Stimulated activated CD8-positive, alpha-beta memory T cell treated with anti-CD3 and anti-CD28 coated beads, Interleukin-12 subunit alpha, Interleukin-12 subunit beta, amount 100 ng/mL, for 4 hours (primary cell): ENCODE data around the gene E2F6.
"Not testable (repeated sequence)": the region's sequence is repeated elsewhere in the genome, so short reads cannot be mapped to it uniquely, and the experiment has no call there.

Experiments used
- DNase-seq: peaks from one replicate; pipeline ENCODE4 v3.0.0-alpha.2; 2020; ENCODE audit warnings: low read depth

The E2F6 gene

GRCh38 chr2:11411768-11412448 is 54.1 kb downstream of the E2F6 start:
- DNase-seq, result no peak

DNA sequence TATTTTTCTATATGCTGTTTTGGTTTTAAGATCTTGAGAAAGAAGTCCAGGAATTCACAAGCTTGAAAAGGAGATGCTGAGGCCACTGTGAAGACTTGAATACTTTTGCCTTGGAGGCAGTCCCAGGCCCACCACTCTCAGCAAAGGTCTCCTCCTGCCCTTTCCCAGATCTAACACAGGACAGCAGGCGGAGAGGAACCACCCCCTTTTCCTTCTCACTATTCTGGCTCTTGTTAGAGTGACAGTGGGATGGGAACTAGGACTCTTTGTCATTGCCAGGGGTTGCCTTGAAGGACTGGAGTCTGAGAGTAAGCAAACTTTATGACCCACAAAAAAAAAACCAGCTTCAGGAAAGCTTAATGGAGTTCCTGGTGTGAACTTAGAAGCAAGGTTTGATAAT is 54.7 kb downstream of the E2F6 start:
- no peak for DNase-seq

- DNase-seq, result no peak
Observed at GRCh38 chr2:11410101-11410500, 55.9 kb downstream of the E2F6 start.

GRCh38 chr2:11409572-11409959 is 56.4 kb downstream of the E2F6 start:
- no peak for DNase-seq

GRCh38 chr2:11408959-11409571 is 56.9 kb downstream of the E2F6 start:
- no peak for DNase-seq

DNA sequence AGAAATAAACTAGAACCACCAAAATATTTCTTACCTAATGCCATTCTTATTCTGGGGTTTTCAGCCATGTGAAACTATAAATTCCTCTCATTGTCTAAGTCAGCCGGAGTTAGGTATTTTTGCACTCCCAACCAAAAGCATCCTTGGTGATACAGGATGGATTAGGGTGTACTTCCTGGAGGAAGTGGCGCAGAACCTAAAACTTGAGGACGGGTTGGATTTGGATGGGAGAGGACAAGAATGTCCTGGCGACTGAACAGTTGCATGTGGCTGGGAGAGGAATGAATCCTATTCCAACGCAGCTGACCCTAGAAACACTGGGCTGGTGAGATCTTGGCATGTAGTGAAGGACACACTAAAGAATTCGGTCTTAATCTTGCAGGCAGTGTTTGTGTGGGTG is 58.5 kb downstream of the E2F6 start:
- DNase-seq, result no peak

GRCh38 chr2:11406958-11407381 is 59.0 kb downstream of the E2F6 start:
- DNase-seq, result no peak

DNA sequence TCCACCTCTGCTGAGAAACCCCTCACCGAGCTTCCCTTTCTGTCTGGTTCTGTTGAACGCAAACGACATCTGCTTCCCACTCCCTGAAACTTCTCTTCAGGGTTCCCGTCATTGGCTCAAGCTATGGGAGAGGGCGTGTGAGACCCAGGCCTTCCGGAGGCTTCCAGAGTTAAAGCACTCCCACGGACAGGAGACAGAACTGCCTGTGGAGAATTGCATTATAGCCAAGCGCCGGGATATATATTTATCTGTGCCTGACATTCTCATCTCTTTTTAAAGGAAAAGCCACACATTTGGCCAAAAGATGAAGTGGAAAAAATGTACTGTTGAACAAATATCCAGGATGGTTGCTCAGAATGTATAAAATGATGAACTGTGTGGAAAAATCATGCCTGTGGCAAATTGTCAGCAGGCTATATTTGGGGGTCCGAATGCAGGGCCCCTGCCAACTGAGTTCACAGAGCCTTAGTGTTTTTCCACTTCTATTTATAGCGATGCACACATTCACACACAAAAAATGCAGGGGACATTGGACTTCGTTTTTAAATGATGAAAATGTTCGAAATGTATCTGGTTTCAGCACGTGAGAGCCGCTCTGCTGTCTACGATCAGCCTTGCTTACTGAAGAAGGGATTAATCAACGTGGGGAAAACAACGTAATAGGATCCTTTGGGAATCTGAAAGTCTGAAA is 59.5 kb downstream of the E2F6 start:
- no peak for DNase-seq

DNA sequence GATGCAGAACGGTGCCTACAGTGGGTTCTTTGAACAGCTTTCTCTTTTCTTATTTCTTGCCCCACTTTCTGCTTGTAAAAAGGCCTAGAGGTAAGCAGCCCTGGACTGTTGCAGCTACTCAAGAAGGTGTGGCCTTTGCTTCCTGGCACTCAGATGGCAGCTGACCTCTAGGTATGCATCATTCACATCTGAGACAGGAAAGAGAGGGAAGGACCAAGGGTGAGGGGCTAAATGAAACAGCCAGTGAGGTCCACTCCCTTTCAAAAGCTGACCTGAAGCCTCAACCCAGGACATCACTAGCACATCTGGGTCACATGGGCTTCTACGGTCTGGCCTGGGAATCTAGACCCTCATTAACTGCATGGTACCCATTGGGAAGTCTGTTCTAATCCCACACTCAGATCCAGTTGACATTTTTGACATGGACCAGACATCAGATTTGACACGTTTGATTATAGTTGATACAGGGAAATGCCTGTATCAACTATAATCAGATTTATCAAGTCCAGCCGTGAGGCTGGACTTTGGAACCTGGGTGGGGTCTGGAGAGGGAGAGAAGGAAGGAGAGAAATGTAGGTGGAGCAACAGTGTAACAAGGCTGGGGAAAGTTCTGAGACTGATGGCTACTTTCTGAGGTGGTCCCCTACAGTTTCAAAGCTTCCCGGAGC is 60.2 kb downstream of the E2F6 start:
- no peak for DNase-seq

DNA sequence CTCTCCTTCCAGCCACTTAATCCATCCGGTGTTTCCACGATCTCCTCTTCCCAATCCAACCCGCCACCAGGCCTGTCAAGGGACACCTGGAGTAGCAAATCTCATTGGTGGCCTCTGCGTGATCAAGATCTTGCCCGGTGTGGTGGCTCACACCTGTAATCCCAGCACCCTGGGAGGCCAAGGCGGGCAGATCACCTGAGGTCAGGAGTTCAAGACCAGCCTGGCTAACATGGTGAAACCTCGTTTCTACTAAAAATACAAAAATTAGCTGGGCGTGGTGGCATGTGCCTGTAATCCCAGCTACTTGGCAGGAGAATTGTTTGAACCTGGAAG is 60.9 kb downstream of the E2F6 start:
- not testable (repeated sequence) for DNase-seq

GRCh38 chr2:11404376-11405073 is 61.4 kb downstream of the E2F6 start:
- no peak for DNase-seq

- no peak for DNase-seq
Observed at GRCh38 chr2:11402436-11402835, 63.5 kb downstream of the E2F6 start.

GRCh38 chr2:11399438-11399762 is 66.6 kb downstream of the E2F6 start:
- no peak for DNase-seq

GRCh38 chr2:11398750-11399437 is 67.1 kb downstream of the E2F6 start:
- DNase-seq, result no peak

GRCh38 chr2:11397513-11397912 is 68.4 kb downstream of the E2F6 start:
- DNase-seq, result no peak

GRCh38 chr2:11396467-11397445 is 69.2 kb downstream of the E2F6 start:
- no peak for DNase-seq

GRCh38 chr2:11396021-11396420 is 69.9 kb downstream of the E2F6 start:
- DNase-seq, result no peak

DNA sequence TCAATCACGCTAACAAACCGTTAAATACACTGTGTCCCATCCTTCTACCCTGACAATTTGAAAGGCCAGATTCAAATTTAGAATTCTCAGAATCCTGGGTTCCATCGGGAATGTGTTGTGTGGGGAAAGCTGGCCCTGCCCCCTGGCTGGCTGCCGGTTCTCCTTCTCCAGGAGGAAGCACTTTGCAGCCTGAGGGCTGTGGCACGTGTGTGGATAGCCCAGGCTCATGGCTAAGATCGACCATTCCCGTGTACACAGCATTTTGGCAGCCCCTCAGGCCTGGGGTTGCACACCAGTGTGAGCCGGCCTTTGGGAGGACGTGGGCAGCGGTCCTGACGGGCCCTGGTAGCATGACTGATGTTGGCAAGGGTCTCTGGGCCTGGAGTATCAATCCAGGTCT is 70.6 kb downstream of the E2F6 start:
- DNase-seq, result no peak
